Muscle of leg (tissue), 11 donors: ENCODE results near the gene EYS. TPM values are rescaled to one million over a fixed set of nuclear protein-coding genes. Genes with fewer than 3 reads are reported as not detected.
"Not testable (repeated sequence)": the region's sequence is repeated elsewhere in the genome, so short reads cannot be mapped to it uniquely, and the experiment has no call there.

Source experiments
- DNase-seq: peaks from one replicate; pipeline ENCODE4 v3.0.0; 2013
- H3K27ac ChIP-seq: one replicate; pipeline ENCODE4 v1.5.1; 2013; ENCODE audit warnings: mild to moderate bottlenecking, low read length, control low read depth
- H3K27me3 ChIP-seq: one replicate; pipeline ENCODE4 v1.6.1; 2013; ENCODE audit warnings: low read length; ENCODE audit not compliant: control insufficient read depth, insufficient read depth
- H3K36me3 ChIP-seq: one replicate; pipeline ENCODE4 v1.6.1; 2013; ENCODE audit warnings: low read length; ENCODE audit not compliant: control insufficient read depth, insufficient read depth
- H3K4me1 ChIP-seq: one replicate; pipeline ENCODE4 v1.6.1; 2013; ENCODE audit warnings: low read length; ENCODE audit not compliant: control insufficient read depth, insufficient read depth
- H3K4me3 ChIP-seq: one replicate; pipeline ENCODE4 v1.5.1; 2013; ENCODE audit warnings: low read length, control low read depth
- H3K9me3 ChIP-seq: replicated peaks from 2 replicates; pipeline ENCODE4 v1.6.1; 2013; ENCODE audit warnings: low read depth, low read length; ENCODE audit not compliant: control insufficient read depth
- WGBS: methylation state at CpG from one replicate; pipeline ENCODE4 v1.1.5; 2013; ENCODE audit warnings: missing lambda C conversion rate; ENCODE audit not compliant: insufficient coverage; 5-methylcytosine and 5-hydroxymethylcytosine counted together
- polyA plus RNA-seq, 8 donors: library from polyadenylated mRNA; unstranded; fragments of 120-200 nt; gene quantifications; one replicate each; pipeline versions ENCODE4 v1.2.1 to v1.2.3, GENCODE V29; 2013; ENCODE audit warnings: inconsistent platforms in 1 of 8, low replicate concordance in 1 of 8; ENCODE audit not compliant: insufficient read length in 8 of 8, insufficient read depth in 1 of 8
- total RNA-seq: library from RNA; stranded (reverse); fragments of 120-200 nt; gene quantifications from one replicate; pipeline ENCODE4 v1.2.4, GENCODE V29; 2013

EYS gene
- total and polyA plus RNA-seq, 9 donors: 0.24 to 1.1 (median 0.66) TPM

DNA sequence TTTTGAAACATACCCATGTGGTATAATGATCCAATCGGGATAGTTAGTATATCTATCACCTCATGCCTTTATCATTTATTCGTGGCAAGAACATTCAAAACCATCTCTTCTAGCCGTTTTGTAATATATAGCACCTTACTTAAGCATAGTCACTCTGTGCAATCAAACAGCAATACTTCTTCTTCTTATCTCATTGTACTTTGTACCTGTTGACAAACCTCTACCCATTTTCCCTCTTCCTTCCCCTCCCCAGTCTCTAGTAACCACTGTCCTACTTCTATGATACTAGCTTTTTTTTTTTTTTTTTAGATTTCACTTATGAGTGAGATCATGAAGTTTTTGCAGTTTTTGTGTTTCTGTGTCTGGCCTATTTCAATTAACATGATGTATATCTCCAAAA is 296.7 kb downstream of the EYS start:
- Histone ChIP-seq H3K9me3 (no peaks in the 10 kb centered on the region), H3K4me3 (no peak overlapping the region), H3K27me3 (no peaks in the 10 kb centered on the region), H3K27ac (no peak overlapping the region), H3K4me1 (no peaks in the 10 kb centered on the region), H3K36me3 (no peaks in the 10 kb centered on the region)
- no peak for DNase-seq
- no CpG with 5 or more reads among the region's 3 CpGs for WGBS

DNA sequence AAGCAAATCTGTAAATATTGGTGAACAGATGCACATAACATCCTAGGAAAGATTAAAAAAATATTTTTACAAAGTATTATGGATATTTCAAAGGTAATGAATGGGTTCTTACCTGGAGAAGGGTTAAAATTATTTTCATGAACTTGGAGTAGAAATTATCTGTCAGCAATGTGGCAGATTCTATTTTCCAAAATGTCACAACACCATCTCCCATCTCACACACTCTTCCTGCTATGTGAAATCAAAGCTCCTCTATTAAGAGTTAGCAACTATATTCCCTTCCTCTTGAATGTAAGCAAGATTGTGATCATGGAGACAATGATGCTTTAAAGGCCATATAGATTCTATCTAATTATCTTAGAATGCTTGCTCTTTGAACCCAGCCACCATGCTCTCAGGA is 304.5 kb downstream of the EYS start:
- DNase-seq: no peak
- H3K27ac ChIP-seq: no peak overlapping the region
- no peaks in the 10 kb centered on the region for H3K4me1 ChIP-seq
- H3K4me3 ChIP-seq: no peak overlapping the region
- H3K27me3 ChIP-seq: no peaks in the 10 kb centered on the region
- no peaks in the 10 kb centered on the region for H3K9me3 ChIP-seq
- H3K36me3 ChIP-seq: no peaks in the 10 kb centered on the region

DNA sequence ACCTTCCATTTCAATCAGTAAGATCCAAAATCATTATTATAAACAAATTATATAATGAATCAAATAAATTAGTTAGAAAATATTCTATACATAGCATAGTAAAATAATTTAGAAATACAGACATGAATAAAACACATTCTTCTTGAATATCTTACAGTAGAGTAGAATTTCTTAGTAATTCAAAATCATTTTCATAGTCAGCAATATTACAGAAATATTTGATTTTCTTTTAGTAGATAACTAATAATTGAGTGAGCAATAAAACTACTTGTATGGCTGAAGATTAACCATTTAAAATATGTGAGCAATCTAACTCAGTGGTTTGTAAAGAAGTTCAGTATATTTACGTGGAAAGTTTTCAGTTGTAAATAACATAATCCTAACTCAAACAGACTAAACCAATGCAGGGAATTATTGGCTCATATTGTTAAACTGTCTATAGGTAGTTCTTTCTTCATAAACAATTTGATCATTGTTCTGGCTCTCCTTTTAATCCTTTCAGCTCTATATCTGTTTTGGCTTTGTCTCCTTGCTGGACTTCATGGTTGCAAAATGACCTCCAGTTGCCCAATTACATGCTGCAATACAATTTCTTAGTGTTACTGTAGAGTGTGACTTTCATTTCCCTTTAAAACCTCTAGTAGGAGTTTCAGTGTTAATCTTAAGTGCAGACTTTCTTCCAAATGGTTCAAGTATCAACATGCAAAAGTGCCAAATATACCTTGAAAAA is 307.5 kb downstream of the EYS start:
- WGBS: no CpG with 5 or more reads among the region's 1 CpG
- DNase-seq: no peak

DNA sequence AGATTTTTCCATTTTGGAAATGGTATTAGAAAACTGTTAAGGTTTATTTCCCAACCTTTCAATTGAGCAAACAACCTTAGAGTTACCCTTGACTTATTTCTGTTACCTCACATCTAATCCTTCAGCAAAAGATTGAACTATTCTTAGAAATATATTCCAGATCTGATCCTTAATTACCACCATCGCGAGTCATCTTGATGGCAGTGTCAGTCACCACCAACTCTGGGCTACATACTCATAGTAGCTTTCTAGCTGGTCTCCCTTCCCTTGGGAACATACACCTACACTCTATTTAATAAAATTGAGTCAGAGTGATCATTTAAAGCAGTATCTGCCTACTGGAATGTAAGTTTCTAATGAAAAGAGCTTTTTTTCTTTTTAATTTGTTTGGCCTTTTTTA is 308.2 kb downstream of the EYS start:
- Histone ChIP-seq H3K36me3 (no peaks in the 10 kb centered on the region), H3K27me3 (no peaks in the 10 kb centered on the region), H3K4me3 (no peak overlapping the region), H3K9me3 (peaks cover 3% of the 10 kb centered on the region), H3K4me1 (no peaks in the 10 kb centered on the region), H3K27ac (no peak overlapping the region)
- DNase-seq: no peak
- WGBS: 92% methylated on average over 2 of the region's 2 CpGs

More for the DNA sequence above, 307.5 kb downstream of the EYS start:
- Histone ChIP-seq H3K4me1 (no peaks in the 10 kb centered on the region), H3K27ac (no peak overlapping the region), H3K36me3 (no peaks in the 10 kb centered on the region), H3K4me3 (no peak overlapping the region), H3K27me3 (no peaks in the 10 kb centered on the region), H3K9me3 (peaks cover 3% of the 10 kb centered on the region)

DNA sequence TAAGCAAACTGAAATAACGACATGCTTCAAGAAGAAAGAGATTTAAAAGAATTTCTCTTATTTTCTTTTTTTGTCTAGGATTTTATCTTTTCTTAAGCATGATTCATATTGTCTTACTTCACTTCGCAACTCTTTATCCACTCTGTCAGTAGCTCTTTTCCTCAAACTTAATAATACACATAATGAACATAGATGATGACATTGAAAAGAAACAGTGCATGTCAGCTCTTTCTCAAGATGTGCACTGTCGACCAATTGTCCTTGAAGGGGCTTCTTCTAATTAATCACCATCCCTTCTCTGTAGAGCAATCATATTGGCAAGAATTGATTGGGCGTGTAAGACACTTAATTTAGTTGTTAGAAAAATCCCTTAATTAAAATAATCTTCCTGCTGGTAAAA is 356.5 kb downstream of the EYS start:
- no peak overlapping the region for H3K27ac ChIP-seq
- WGBS: no CpG with 5 or more reads among the region's 4 CpGs
- H3K4me3 ChIP-seq: no peak overlapping the region
- no peaks in the 10 kb centered on the region for H3K4me1 ChIP-seq
- no peaks in the 10 kb centered on the region for H3K36me3 ChIP-seq
- H3K9me3 ChIP-seq: no peaks in the 10 kb centered on the region
- no peaks in the 10 kb centered on the region for H3K27me3 ChIP-seq
- no peak for DNase-seq

DNA sequence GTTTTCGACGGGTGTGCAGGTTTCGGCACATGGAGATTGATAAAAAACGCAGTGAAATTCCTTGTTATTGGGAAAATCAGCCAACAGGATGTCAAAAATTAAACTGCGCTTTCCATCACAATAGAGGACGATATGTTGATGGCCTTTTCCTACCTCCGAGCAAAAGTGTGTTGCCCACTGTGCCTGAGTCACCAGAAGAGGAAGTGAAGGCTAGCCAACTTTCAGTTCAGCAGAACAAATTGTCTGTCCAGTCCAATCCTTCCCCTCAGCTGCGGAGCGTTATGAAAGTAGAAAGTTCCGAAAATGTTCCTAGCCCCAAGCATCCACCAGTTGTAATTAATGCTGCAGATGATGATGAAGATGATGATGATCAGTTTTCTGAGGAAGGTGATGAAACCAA is 404.4 kb downstream of the EYS start:
- H3K9me3 ChIP-seq, H3K36me3 ChIP-seq, DNase-seq, H3K27me3 ChIP-seq, H3K27ac ChIP-seq, H3K4me1 ChIP-seq, H3K4me3 ChIP-seq: not testable (repeated sequence)
- no CpG with 5 or more reads among the region's 10 CpGs for WGBS

DNA sequence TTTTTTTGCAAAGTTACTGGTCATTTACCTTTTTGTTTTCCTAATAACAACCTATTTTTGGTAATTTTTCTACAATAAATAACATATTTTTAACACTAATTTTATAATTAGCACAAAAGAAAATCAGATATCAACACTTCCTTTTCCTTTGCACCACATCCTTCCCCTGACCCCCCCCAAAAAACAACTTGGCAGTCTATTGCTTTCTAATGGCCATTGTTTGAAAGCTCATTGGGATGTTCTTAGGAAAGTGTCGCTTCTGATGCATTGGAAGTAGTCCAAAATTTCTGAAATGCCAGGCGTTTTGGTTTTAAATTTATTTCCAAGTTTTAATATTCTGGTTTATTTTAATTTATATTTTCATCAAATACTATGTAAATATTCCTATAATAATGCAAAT is 407.8 kb downstream of the EYS start:
- no CpG with 5 or more reads among the region's 2 CpGs for WGBS

DNA sequence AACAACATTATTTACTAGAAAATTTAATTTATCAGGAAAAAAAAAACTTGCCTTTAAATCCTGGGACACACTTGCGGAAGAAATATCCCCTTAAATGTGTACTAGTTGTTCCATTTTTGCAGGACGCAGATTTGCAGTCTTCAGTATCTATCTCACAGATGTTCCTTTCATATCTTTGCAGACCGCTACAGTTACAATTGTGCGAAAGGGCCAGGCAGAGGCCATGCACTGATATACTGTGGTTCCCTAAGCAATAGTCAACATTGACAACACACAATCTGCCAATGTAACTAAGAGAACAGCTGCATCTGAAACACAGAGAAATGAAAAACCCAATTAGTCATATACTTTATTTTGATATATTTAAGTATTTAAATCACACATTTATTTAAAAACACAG is 411.2 kb downstream of the EYS start:
- Histone ChIP-seq H3K4me1 (no peaks in the 10 kb centered on the region), H3K27ac (no peak overlapping the region), H3K27me3 (no peaks in the 10 kb centered on the region), H3K36me3 (no peaks in the 10 kb centered on the region), H3K9me3 (no peaks in the 10 kb centered on the region), H3K4me3 (no peak overlapping the region)
- WGBS: no CpG with 5 or more reads among the region's 4 CpGs
- DNase-seq: peak; percentile 4

More for the DNA sequence above, 407.8 kb downstream of the EYS start:
- DNase-seq: no peak
- Histone ChIP-seq H3K36me3 (no peaks in the 10 kb centered on the region), H3K4me1 (no peaks in the 10 kb centered on the region), H3K4me3 (no peak overlapping the region), H3K9me3 (no peaks in the 10 kb centered on the region), H3K27me3 (no peaks in the 10 kb centered on the region), H3K27ac (no peak overlapping the region)

DNA sequence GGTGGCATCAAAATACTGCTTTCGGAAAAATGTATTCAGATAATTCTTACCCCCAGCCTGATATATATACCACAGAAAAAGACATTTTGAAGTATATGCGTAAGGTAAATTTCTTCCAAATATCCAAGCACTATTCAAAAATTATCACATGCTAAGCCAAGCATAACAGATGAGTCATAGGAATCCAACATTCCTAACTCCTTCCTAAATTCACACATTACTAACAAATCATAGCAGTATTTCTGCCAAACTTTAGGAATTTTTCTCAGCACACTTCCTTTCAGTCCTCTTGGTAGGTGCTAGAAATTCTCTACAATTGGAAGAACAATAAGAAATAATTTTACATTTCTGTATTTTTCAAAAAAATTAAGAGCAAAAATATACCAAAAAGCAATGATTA is 417.5 kb downstream of the EYS start:
- Histone ChIP-seq H3K27ac (no peak overlapping the region), H3K9me3 (no peaks in the 10 kb centered on the region), H3K27me3 (no peaks in the 10 kb centered on the region), H3K36me3 (no peaks in the 10 kb centered on the region), H3K4me1 (no peaks in the 10 kb centered on the region), H3K4me3 (no peak overlapping the region)
- WGBS: no CpG with 5 or more reads among the region's 2 CpGs
- peak; percentile 25 for DNase-seq

DNA sequence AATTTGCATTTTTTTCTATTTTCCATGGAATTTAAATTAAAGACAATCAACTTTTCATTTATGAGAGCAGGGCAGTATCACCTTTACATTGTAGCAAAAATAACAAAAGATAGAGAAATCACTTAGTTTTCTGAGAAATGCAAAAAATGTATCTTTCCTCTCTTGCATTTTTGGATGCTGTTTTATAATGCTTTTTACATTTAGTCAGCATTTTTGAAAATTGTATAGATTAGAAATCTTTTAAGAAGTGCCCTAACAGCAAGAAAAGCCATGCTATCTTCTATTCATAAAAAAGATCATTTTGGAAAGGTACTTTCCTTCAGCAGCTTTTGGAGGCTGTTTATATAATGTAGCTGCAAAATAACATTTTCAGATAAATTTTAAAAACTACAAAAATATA is 421.8 kb downstream of the EYS start:
- Histone ChIP-seq H3K27ac (no peak overlapping the region), H3K9me3 (no peaks in the 10 kb centered on the region), H3K27me3 (no peaks in the 10 kb centered on the region), H3K36me3 (no peaks in the 10 kb centered on the region), H3K4me3 (no peak overlapping the region), H3K4me1 (no peaks in the 10 kb centered on the region)
- DNase-seq: no peak

DNA sequence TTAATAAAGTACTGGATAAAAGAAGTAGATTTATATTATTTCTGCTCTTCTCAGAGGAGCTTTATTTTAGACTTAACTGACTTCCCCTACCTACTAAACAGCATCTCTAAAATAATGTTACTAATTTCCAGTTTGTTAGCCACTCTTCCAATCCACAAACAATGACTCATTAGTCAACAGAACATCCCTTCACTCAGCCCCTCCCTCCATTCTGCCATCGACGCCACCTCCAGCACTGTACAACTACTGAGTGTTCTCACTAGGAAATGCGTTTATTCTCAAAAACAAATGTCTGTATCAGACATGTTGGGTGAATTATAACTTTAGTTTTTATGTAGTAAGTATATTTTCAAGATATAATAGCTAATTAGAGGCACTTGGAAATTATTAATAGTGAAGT is 427.0 kb downstream of the EYS start:
- WGBS: no CpG with 5 or more reads among the region's 3 CpGs
- Histone ChIP-seq H3K27me3 (no peaks in the 10 kb centered on the region), H3K4me3 (no peak overlapping the region), H3K9me3 (no peaks in the 10 kb centered on the region), H3K4me1 (no peaks in the 10 kb centered on the region), H3K27ac (no peak overlapping the region), H3K36me3 (no peaks in the 10 kb centered on the region)
- no peak for DNase-seq
